ENCODE measurements around the gene MPV17.
A peak's percentile ranks its signal among the peaks of the same experiment; 100 is the strongest.
"Not testable (repeated sequence)": the region's sequence is repeated elsewhere in the genome, so short reads cannot be mapped to it uniquely, and the experiment has no call there.

MPV17 gene, protein sequence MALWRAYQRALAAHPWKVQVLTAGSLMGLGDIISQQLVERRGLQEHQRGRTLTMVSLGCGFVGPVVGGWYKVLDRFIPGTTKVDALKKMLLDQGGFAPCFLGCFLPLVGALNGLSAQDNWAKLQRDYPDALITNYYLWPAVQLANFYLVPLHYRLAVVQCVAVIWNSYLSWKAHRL

DNA sequence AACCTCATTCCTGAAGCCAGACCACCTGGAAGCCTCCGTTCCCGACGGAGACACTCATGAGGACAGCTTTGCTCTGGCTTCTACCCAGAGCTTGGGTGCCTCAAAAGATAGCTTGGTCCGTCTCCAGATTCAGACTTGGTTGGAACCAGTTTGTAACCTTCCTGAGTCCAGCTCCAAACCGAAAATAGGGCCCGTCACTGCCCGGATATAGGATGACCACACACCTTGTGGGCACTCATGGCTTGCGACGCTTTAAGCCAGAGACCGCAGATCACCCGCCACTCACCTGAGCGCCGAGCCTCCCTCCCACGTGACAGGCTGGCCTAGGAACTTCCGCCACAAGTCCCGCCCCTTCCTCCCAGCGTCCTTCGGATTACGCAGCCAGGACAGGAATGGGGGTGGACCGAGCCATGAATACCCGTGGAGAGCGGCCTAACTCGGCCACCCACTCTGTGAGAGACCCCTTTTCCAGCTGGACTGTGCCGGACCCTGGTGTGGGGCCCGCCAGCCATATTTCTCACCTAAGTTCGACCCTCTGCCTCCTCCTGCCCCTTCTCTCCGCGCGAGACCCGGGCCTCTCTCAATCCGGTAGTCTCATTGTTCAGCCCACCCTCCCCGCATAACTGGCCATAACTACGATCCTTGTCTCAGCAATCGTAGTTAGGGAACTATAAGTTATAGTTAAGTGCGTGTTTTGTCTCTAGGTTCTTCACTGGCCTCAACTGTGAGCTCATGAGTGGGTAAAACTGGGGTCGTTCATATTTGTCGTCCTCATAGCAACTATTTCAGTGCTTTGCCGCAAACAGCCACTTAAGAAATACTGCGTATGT is at the start of gene MPV17:
Gene MPV17 (minus strand): TSS at position 332 of the 830 bp plus-strand sequence. CDS start 580 bp downstream, outside the sequence.
- DNase-seq (ENCODE audit: low read depth) = peak; percentile 94

DNA sequence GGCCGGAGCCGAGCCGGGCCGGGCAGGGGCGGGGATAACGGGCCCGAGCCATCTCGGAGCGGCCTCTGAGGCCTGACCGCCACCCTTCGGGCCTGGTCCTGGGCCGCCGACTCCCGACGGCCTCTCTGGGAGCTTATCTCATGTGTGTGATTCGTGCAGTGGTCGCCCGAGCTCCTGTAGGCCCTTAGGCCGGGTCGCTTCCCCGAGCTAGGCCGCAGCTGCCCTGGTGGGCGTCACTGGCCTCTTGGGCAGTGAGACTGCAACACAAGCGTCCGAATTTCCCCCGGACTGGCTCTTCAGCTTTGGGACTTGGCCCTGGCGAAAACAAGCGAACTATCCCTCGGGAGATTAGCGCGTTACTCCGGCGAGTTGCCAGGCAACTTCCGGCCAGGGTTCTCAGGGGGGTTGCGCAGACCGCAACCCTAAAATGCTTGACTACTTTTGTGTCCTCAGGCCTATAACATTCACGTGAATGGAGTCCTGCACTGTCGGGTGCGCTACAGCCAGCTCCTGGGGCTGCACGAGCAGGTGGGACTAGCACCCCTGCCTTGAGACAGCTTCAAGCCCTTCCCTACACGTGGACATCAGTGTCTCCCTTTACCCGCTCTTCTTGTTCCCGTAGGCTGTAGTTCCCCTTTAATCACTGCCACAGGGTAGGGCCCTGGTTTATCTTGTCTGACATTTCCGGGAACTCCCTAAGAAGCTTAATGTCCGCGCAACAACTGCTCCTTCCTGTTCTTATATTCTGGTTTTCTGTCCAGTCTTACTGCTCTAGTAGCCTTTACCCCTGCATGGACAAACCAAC is 48.1 kb upstream of the MPV17 start:
- peak; percentile 61 for DNase-seq (ENCODE audit: low read depth)

DNA sequence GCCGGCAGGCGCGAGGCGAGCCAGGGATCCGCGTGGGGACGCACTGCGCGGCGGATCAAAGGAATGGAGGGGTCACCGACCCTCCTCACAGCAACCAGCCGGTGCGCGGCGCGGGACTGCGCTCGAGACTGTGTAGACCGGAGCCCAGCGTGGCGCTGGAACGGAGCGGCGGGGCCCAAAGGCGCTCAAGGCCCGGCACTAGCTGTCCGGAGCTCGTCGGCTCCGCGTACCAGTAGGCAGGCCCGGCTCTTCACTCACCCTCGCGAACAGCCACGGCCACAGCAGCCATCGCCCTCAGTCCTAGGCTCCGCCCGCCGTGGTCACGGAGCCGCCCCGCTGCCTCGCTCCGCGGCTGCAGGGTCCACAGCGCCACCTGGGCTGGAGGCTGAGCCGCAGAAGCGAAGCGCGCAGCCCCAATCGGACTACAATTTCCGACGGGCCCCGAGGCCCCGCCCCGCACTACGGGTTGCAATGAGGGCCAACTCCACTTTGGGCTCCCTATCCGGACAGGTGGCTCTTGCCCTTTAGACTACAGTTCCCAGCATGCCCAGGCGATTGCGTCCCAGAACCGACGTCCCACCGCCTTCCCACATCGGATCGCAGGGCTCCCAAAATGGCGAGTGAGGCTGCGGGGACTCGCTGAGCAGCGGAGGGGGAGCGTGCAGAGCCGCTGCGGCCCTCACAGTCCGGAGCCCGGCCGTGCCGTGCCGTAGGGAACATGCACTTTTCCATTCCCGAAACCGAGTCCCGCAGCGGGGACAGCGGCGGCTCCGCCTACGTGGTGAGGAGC is 47.3 kb upstream of the MPV17 start, which contains the start of the genes EIF2B4 and SNX17:
Gene EIF2B4 (minus strand): TSS at position 313 of the 790 bp plus-strand sequence. CDS start 24 bp downstream, at position 289.
Gene SNX17 (plus strand): TSS at position 591 of the 790 bp plus-strand sequence. CDS start 128 bp downstream, at position 719.
- DNase-seq (ENCODE audit: low read depth) = peak; percentile 98

DNA sequence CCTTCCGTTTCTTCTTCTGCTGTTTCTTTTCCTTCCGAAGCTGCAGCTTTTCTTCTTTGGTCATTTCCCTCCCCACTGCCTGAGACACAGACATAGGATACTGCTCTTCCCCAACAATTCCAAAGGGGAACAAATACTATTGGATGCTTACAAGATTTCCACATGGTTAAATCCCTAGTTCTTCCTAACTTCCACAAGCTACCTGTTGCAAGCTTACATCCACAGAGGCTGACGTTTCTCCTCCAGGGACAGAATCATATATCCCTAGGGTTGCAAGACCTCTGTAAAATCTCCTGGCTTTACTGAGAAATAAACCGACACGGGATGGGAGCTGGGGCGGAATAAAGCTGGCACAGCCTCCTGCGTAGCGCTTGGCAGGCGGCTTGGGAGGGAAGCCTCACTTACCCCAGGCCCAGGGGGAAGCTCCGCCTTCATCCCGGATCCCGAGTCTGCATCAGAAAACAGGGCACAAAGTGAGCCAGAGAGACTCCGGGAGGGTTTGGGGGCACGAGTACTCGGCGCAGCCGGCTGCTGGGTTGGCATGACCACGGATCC is 46.7 kb upstream of the MPV17 start:
- peak; percentile 66 for DNase-seq (ENCODE audit: low read depth)

DNA sequence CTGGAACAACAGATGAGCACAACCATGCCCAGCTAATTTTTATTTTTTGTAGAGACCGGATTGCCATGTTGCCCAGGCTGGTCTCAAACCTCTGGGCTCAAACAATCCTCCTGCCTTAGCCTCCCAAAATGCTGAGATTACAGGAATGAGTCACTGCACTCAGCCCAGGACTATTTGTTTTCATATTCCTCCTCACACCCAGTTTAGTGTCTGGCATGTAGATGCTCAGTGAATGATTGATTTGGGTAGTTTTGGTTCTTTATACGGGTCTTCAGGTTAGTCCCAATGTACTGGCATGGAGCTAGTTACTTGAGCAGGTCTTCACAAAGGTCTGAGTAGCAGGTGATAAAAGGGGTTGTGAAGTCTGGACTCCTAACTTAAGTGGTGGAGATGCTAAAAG is 41.0 kb upstream of the MPV17 start:
- no peak for DNase-seq (ENCODE audit: low read depth)

DNA sequence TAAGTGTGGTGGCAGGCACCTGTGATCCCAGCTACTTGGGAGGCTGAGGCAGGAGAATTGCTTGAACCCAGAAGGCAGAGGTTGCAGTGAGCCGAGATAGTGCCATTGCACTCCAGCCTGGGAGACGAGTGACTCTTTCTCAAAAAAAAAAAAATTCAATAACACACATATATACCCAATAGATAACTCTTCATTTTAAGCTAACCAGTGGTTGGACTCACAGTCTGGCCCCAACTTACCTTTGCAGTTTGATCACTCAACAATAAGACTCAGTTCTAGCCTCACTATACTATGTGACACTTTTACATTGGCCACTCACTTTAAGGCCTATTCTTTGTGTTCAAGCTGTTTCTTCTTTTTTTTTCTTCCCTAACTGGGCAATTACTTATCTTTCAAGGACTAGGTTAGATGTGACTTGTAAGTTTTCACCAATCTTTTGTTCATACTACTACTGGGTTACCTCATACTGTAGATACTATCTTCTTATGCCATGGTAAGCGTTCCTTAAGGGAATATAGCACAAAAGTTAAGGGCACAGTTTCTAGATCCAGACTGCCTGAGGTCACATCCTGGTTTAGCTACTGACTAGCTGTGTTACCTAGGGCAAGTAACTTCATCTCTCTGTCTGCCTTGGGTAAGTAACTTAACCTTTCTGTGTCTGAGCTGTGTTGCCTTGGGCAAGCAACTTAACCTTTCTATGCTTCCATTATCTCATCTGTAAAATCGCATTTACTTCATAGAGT is 40.0 kb upstream of the MPV17 start:
- no peak for DNase-seq (ENCODE audit: low read depth)

DNA sequence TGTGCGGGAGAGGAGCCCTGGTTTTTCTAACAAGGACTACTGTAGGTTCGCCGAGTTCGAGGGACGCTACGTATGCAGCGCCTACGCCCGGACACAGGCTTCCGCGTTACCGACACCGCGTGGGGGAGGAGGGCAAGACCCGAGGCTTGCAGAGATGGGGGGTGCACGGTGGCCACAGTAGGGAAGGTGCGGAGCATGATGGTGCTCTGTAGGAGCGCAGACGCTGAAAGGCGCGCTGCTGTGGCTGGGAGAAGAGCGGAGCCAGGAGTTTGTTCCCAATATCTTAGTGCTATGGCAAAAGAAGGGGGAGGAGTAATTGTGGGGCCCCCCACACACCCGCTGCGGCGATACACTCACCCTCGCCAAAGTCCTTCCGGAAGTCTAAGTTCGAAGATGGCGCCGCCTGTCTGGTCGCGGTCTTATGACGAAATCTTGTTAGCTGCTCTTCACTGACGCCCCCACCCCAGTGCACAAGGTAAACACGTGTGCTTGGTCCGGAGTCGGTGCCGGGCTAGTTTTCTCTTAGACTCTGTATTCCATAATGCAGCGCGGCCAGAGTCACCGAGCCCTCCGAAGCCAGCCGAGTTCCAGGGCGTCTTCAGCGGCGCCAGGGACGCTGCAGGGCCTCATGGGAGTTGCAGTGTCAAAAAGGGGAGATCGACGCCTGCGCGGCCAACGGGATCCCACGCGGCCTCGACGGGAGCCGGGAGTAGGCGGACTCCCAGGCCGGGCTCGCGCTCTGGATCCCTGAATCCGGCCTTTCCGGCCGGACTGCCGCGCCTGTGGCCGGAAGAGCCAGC is 33.7 kb upstream of the MPV17 start, which contains the start of gene GTF3C2:
Gene GTF3C2 (minus strand): TSS at position 383 of the 800 bp plus-strand sequence. CDS start 13,210 bp downstream, outside the sequence.
- DNase-seq (ENCODE audit: low read depth) = peak; percentile 98

DNA sequence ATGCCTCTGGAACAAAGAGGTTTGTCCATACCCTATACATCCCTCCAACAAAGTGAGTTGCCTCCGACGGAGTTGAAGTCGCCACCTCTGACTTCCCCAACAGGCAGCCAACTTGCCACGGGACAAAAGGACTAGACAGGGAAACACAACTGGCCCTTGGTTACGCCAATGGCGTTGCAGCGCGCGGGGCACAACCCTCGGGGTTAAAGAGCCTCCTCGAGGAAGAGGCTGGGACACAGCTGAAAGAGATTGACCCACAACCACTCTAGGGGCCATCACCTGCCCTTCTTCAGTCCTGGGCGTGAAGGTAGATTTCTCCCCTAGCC is 33.1 kb upstream of the MPV17 start:
- DNase-seq (ENCODE audit: low read depth) = peak; percentile 74

DNA sequence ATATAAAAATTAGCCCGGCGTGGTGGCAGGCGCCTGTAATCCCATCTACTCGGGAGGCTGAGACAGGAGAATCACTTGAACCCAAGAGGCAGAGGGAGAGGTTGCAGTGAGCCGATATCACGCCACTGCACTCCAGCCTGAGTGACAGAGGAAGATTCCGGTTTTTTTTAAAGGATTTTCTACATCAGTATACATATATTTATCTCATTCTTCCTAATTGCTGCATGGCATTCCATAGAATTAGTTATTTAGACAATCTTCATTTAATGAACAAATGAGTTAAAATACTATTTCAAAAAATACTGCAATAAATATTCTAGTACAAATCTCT is 31.7 kb upstream of the MPV17 start:
- no peak for DNase-seq (ENCODE audit: low read depth)

DNA sequence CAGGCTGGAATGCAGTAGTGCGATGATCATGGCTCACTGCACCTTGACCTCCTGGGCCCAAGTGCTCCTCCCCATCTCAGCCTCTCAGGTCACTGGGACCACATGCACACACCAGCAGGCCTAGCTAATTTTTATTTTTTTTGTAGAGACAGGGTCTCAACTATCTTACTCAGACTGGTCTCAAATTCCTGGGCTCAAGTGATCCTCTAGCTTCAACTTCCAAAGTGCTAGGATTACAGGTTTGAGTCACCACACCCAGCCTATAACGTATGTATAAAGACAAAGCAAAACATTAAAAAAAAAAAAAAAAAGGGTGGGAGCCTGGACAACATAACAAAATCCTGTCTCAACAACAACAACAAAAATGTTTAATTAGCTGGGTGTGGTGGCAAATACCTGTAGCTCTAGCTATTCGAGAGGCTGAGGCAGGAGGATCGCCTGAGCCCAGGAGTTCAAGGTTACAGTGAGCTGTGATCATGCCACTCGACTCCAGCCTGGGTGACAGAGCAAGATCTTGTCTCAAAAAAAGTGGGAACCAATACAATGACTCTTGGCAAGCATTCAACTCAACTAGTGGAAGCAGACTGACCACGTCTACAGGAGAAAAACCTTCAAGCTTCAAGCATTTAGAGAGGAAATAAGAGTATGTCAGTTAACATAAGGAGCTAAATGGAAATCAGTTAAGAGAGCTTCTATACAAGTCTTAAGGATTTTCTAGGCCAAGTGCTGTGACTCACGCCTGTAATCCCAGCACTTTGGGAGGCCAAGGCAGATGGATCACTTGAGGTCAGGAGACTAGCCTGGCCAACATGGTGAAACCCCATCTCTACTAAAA is 31.1 kb upstream of the MPV17 start:
- DNase-seq (ENCODE audit: low read depth) = peak; percentile 37

DNA sequence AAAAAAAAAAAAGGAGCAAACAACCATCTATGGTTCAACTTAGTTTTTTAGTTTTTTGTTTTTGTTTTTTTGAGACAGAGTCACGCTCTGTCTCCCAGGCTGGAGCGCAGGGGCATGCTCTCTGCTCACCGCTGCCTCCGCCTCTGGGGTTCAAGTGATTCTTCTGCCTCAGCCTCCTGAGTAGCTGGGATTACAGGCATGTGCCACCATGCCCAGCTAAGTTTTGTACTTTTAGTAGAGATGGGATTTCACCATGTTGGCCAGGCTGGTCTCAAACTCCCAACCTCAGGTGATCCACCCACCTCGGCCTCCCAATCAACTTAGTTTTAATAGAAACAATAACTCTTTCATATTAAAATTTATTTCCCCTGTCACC is 30.5 kb upstream of the MPV17 start:
- not testable (repeated sequence) for DNase-seq (ENCODE audit: low read depth)

DNA sequence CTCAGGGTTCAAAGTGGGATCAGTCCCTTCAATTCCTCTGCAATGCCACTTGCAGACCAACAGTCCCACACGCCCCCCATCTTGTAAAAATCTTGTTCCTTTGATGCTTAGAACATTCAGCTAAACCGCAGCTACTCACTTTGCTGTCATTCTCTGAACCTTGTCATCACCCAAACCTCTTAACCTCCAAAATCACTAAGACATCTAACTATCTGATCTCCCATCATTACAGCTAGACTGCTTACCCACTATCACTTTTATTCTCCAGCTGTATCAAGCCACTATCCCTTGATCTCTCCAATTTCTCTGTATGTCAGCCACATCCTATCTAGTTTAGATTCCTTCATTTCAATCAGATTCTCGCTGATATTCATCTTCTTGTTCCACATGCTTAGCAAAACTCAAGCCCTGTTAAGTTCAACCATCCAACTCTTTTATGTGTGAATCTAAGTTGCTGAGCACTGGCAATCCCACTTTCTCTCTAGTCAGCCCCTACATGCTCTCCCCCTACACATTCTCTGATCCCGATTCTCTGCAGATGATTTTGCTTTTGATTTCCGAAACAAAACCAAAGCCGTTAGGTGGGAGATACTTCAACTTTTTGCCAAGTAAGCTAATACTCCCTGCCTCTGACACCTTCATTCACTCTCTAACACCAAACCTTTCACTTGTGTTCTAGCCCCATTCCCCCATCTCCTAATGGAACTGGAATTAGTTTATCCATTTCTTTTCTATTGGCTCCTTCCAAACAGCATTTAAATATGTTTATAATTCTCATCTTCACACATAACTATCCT is 29.1 kb upstream of the MPV17 start:
- no peak for DNase-seq (ENCODE audit: low read depth)

DNA sequence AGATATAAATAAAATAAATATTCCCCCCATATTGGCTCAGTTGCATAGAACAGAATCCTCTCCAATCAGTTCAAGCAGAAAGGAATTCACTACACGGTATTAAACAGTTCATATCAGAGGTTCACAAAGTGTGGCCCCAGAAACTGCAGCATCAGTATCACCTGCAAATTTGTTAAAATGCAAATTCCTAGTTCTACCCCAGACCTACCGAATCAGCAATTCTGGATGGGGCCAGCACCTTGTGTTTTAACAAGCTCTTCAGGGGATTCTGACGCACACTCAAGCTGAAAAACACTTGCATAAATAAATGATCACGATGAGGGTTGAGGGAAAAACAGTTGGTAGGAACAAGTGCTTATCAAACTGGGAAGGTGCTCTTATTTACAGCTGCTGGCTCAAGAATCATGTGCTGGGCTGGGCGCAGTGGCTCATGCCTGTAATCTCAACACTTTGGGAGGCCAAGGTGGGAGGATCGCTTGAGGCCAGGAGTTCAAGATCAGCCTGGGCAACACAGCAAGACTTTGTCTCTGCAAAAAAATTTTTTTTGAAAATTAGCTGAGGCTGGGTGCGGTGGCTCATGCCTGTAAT is 27.3 kb upstream of the MPV17 start:
- no peak for DNase-seq (ENCODE audit: low read depth)

DNA sequence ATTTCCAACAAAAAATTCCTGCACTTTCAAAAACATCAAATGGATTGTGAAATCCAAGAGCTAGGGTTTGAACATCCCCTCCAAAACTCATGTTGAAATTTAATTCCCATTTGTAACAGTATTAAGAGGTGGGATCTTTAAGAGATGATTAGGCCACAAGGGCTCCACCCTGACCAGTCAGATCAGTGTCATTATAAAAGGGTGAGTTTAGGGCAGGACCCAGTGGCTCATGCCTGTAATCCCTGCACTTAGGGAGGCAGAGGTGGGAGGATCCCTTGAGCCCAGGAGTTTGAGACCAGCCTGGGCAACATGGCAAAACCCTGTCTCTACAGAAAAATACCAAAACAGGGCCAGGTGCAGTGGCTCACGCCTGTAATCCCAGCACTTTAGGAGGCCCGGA is 24.7 kb upstream of the MPV17 start:
- DNase-seq (ENCODE audit: low read depth) = no peak

DNA sequence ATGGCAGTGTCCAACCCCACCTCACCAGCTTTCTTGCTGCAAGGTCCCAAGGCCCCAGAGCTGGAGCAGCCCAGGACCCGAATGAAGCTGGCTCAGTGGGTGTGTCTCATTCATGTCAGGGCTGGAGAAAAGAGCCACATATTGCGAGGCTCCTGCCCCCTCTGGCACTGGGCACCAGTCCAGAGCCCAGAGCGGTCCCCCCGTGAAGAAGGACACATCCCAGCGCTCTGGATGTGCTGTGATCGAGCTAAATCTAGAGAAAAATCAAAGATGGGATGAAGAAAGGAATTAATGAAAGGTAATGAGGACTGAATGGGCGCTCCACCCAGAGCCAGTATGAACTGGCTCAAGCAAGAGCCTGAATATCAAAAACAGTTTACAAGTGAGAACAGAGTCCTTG is 13.3 kb upstream of the MPV17 start:
- no peak for DNase-seq (ENCODE audit: low read depth)

DNA sequence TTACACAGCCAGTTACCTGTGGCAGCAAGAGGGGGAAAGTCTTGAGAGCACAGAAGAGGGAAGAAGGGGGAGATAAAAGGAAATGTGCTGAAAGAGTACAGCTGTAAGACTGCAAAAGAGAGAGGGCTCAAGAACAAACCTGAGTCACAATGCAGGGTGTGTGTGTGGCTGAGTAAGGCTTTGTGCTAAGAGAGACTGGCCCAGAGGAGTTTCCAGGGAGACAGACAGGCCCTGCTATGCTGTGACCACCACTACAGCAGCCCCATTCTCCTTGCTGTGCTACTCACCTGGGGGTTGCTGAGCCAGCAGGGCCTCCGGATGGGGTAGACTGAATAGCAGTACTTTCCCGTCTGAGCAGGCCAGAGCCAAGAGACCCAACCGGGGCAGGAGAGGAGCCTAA is 12.4 kb upstream of the MPV17 start:
- no peak for DNase-seq (ENCODE audit: low read depth)

DNA sequence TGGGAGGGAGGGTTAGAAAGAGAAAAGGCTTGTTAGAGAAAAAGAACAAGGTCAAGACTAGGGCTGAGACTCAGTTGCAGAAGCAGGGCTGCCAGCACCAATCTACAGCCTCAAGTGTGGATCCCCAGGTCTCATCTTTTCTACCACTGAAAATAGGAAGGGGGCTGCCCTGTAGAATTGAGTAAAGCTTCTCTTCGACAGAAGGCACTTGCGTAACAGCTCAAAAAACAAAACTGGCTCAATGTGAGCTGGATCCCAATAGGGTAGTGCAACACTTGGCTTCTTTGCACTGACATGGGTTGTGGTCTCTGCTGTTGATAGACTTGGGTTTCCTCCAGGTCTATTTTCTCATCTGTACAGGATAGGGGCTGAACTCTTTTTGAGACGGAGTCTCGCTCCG is 1.8 kb upstream of the MPV17 start:
- no peak for DNase-seq (ENCODE audit: low read depth)
